Measurements from ENCODE around the gene DHRS2. TPM values are rescaled to one million over a fixed set of nuclear protein-coding genes. Genes with fewer than 3 reads are reported as not detected.

DHRS2 gene
- total and polyA plus RNA-seq, 7 donors: 0.04 to 0.55 (median 0.22) TPM; not detected in 3

GRCh38 chr14:23621204-23621931 lies 14.8 kb upstream of the DHRS2 start:
- H3K4me1 ChIP-seq: no peaks in the 10 kb centered on the region
- no peak overlapping the region for H3K4me3 ChIP-seq
- intact Hi-C loops (cut with DNase I): no loop called here
- peaks cover 0 to 8% (median 2%) of the 10 kb centered on the region in 3 donors for H3K27me3 ChIP-seq (ENCODE audit: insufficient read depth in 3 of 3, low read length in 2 of 3)
- H3K36me3 ChIP-seq (ENCODE audit: insufficient read depth in 1 of 2, low read depth in 1 of 2): no peaks in the 10 kb centered on the region
- 50 to 64% (median 58%) methylated on average over 6 of the region's 6 CpGs for WGBS, 3 donors
- H3K27ac ChIP-seq: no peak overlapping the region
- DNase-seq: no peak
- ATAC-seq: no peak
- H3K9me3 ChIP-seq: no peaks in the 10 kb centered on the region
- TF ChIP-seq, protein P1, sequence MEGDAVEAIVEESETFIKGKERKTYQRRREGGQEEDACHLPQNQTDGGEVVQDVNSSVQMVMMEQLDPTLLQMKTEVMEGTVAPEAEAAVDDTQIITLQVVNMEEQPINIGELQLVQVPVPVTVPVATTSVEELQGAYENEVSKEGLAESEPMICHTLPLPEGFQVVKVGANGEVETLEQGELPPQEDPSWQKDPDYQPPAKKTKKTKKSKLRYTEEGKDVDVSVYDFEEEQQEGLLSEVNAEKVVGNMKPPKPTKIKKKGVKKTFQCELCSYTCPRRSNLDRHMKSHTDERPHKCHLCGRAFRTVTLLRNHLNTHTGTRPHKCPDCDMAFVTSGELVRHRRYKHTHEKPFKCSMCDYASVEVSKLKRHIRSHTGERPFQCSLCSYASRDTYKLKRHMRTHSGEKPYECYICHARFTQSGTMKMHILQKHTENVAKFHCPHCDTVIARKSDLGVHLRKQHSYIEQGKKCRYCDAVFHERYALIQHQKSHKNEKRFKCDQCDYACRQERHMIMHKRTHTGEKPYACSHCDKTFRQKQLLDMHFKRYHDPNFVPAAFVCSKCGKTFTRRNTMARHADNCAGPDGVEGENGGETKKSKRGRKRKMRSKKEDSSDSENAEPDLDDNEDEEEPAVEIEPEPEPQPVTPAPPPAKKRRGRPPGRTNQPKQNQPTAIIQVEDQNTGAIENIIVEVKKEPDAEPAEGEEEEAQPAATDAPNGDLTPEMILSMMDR (IDR thresholded peaks at IDR 0.05): no peak

DNA sequence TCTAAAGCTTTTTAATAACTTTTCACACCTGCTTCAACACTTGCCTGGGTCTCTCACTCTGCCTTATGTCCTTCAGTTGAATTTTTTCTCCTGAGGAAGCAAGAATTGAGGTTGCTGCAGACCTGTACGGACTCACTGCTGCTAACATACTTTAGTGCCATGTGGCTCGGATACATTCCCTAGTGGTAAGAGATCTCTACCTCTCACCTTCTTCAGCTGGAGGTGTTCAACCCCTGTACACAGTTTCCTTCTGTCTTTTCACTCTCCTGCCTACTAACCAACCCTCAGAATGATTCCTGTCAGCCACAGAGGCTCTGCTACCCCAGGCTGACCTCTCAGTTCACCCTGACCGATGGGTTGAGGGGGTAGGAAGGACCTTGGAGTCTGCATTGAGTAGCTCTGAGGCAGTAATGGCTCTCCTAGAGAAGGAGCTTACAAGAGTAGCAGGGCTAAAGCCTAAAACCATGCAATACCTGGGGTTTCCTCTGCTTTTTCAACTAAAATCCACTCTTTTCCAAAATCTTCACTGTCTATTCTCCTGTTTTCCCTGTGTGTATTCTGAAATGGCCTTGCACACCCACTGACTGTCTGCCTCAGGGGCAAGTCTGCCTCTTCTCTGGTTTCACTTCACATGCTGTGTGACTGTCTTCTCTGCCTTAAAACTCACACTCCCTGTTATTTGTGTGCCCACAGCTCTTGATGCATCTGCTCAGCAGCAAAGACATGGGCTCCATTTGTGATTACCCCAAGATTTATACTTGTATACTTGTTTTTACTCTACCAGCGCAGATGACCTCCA lies 14.0 kb upstream of the DHRS2 start:
- ATAC-seq (no peak), DNase-seq (no peak)
- Histone ChIP-seq H3K27me3 (ENCODE audit: insufficient read depth in 3 of 3, low read length in 2 of 3) (peaks cover 2 to 8% (median 2%) of the 10 kb centered on the region in 3 donors), H3K9me3 (no peaks in the 10 kb centered on the region), H3K4me1 (no peaks in the 10 kb centered on the region), H3K36me3 (ENCODE audit: insufficient read depth in 1 of 2, low read depth in 1 of 2) (no peaks in the 10 kb centered on the region), H3K4me3 (no peak overlapping the region), H3K27ac (no peak overlapping the region)
- WGBS, 3 donors: 67 to 78% (median 74%) methylated on average over 4 of the region's 4 CpGs
- intact Hi-C loops (cut with DNase I): no loop called here
- TF ChIP-seq, protein P1 (IDR thresholded peaks at IDR 0.05): no peak

GRCh38 chr14:23622990-23623389 lies 13.2 kb upstream of the DHRS2 start:
- intact Hi-C loops (cut with DNase I): no loop called here
- WGBS, 3 donors: 82 to 85% (median 84%) methylated on average over 4 of the region's 4 CpGs
- no peaks in the 10 kb centered on the region for H3K36me3 ChIP-seq (ENCODE audit: insufficient read depth in 1 of 2, low read depth in 1 of 2)
- ATAC-seq (no peak), DNase-seq (no peak)
- H3K27me3 ChIP-seq (ENCODE audit: insufficient read depth in 3 of 3, low read length in 2 of 3): peaks cover 2 to 8% (median 4%) of the 10 kb centered on the region in 3 donors
- no peak overlapping the region for H3K27ac ChIP-seq
- no peaks in the 10 kb centered on the region for H3K9me3 ChIP-seq
- H3K4me3 ChIP-seq: no peak overlapping the region
- TF ChIP-seq, protein P1 (IDR thresholded peaks at IDR 0.05): no peak
- H3K4me1 ChIP-seq: no peaks in the 10 kb centered on the region

- H3K4me1 ChIP-seq: no peaks in the 10 kb centered on the region
- no peaks in the 10 kb centered on the region for H3K9me3 ChIP-seq
- TF ChIP-seq, protein P1 (IDR thresholded peaks at IDR 0.05): no peak
- no peak overlapping the region for H3K27ac ChIP-seq
- DNase-seq (no peak), ATAC-seq (no peak)
- no peaks in the 10 kb centered on the region for H3K36me3 ChIP-seq (ENCODE audit: insufficient read depth in 1 of 2, low read depth in 1 of 2)
- intact Hi-C loops (cut with DNase I): no loop called here
- H3K27me3 ChIP-seq (ENCODE audit: insufficient read depth in 3 of 3, low read length in 2 of 3): peaks cover 2 to 8% (median 4%) of the 10 kb centered on the region in 3 donors
- H3K4me3 ChIP-seq: no peak overlapping the region
Measured at GRCh38 chr14:23623962-23624361, 12.2 kb upstream of the DHRS2 start.

Data from psoas muscle (tissue), 8 donors.